PFSK-1 (cell line): ENCODE results near the gene GABBR2.

Experiments used
- FOXP2 ChIP-seq: optimal IDR thresholded peaks from 2 replicates; pipeline ENCODE3; 2011; ENCODE audit warnings: borderline replicate concordance, control low read depth, inconsistent platforms; ENCODE audit not compliant: insufficient read depth; ENCODE audit errors: extremely low read length, extremely low read depth
- POLR2AphosphoS5 ChIP-seq: IDR thresholded peaks from 2 replicates; pipeline ENCODE4 v1.6.1; 2012; ENCODE audit warnings: low read depth, mild to moderate bottlenecking, control low read depth, low read length, moderate library complexity
- SIN3A ChIP-seq: IDR thresholded peaks from 2 replicates; pipeline ENCODE4 v1.6.1; 2012; ENCODE audit warnings: mild to moderate bottlenecking, low read length, moderate library complexity, borderline replicate concordance; ENCODE audit not compliant: insufficient read depth
- TAF1 ChIP-seq: IDR thresholded peaks from 2 replicates; pipeline ENCODE4 v1.6.1; 2012; ENCODE audit warnings: low read length, control low read depth, borderline replicate concordance; ENCODE audit not compliant: insufficient read depth
- TF ChIP-seq, protein P1 (sequence below), 2 experiments: IDR thresholded peaks; 2 replicates each; pipeline versions ENCODE4 v1.6.1 to v1.8.0; 2011 to 2012; ENCODE audit warnings: low read depth in 2 of 2, low read length in 2 of 2, control low read depth in 1 of 2, inconsistent platforms in 1 of 2, mild to moderate bottlenecking in 1 of 2, moderate library complexity in 1 of 2; ENCODE audit not compliant: insufficient read depth in 1 of 2

DNA sequence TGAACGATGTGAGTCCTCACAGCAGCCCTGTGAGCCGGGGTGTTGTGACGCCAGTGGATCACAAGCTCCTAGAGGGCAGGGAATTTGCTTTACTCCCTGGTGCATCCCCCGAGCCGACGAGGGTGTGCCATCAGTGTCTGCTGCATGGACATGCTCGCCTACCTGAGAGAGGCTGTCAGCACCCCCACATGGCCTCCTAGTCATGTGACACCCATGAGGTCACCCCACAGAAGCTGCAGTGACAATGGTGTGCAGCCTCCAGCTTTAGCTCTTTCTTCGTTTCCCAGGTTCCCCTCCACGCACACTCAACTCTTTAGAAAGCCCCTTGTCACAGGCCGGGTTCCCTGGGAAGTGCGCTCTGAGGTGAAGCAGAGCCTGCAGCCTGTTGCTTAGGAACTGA lies 19.8 kb upstream of the GABBR2 start:
- TF ChIP-seq POLR2AphosphoS5 (no peak), TAF1 (no peak), SIN3A (no peak), FOXP2 (no peak)
- TF ChIP-seq, protein P1, sequence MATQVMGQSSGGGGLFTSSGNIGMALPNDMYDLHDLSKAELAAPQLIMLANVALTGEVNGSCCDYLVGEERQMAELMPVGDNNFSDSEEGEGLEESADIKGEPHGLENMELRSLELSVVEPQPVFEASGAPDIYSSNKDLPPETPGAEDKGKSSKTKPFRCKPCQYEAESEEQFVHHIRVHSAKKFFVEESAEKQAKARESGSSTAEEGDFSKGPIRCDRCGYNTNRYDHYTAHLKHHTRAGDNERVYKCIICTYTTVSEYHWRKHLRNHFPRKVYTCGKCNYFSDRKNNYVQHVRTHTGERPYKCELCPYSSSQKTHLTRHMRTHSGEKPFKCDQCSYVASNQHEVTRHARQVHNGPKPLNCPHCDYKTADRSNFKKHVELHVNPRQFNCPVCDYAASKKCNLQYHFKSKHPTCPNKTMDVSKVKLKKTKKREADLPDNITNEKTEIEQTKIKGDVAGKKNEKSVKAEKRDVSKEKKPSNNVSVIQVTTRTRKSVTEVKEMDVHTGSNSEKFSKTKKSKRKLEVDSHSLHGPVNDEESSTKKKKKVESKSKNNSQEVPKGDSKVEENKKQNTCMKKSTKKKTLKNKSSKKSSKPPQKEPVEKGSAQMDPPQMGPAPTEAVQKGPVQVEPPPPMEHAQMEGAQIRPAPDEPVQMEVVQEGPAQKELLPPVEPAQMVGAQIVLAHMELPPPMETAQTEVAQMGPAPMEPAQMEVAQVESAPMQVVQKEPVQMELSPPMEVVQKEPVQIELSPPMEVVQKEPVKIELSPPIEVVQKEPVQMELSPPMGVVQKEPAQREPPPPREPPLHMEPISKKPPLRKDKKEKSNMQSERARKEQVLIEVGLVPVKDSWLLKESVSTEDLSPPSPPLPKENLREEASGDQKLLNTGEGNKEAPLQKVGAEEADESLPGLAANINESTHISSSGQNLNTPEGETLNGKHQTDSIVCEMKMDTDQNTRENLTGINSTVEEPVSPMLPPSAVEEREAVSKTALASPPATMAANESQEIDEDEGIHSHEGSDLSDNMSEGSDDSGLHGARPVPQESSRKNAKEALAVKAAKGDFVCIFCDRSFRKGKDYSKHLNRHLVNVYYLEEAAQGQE (IDR thresholded peaks at IDR 0.05; ENCODE audit: insufficient read depth in 1 of 2, low read depth in 2 of 2, low read length in 2 of 2) = no peak
